Measurements from ENCODE around the gene CRAMP1. TPM values are rescaled to one million over a fixed set of nuclear protein-coding genes. Genes with fewer than 3 reads are reported as not detected.

CRAMP1 gene
- total RNA-seq, 1 experiment from 2014 or later = 9.9 TPM

DNA sequence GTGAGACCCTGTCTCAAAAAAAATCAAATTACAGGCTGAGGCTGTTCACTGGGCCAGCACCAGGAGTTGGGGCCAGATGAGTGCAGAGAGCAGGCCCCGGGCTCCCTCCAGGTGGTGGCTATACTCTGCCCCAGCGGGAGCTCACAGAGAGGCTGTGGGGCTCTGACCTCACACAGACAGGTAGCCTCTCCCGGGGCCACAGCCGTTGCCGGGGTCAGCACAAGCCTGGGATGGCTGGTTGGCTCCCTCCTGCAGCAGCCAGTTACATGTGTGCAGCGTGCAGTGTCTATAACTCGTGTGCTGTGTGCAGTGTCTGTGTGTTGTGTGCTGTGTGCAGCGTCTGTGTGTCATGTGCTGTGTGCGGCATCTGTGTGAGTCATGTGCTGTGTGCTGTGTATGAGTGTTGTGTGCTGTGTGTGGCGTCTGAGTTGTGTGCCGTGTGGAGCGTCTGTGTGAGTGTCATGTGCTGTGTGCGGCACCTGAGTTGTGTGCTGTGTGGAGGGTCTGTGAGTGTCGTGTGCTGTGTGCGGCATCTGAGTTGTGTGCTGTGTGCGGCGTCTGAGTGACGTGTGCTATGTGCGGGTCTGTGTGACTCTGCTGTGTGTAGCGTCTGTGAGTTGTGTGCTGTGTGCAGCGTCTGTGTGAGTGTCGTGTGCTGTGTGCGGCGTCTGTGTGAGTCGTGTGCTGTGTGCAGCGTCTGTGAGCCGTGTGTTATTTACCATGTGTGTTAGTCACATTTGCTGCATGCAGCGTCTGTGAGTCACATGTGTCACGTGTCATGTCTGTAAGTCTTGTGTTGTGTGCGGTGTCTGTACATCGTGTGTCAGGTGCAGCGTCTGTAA lies 114.7 kb downstream of the CRAMP1 start:
- no peaks in the 10 kb centered on the region; the same call in none of the 2 replicates for H3K36me3 ChIP-seq (replicated peaks; ENCODE audit: control insufficient read depth, insufficient read depth, low read length)
- DNase-seq = peak; percentile 33
- H3K4me3 ChIP-seq (ENCODE audit: insufficient read depth, low read depth, low read length) = no peak overlapping the region
- H3K27me3 ChIP-seq (ENCODE audit: control insufficient read depth, insufficient read depth, low read length) = no peaks in the 10 kb centered on the region

Other genes with a start within 250 kb of the CRAMP1 start
- 22.0 and 24.3 TPM in 2 replicates for gene UNKL, start 197.7 kb upstream of the CRAMP1 start, total RNA-seq (2014; rRNA removed; shearing (Covaris generic))
- 30.0 and 32.8 TPM in 2 replicates for gene UQCC4, start 191.6 kb upstream of the CRAMP1 start, total RNA-seq (2014; rRNA removed; shearing (Covaris generic))
- not detected in 2 replicates for gene PERCC1, start 181.3 kb upstream of the CRAMP1 start, total RNA-seq (2014; rRNA removed; shearing (Covaris generic))
- gene CCDC154, start 167.8 kb upstream of the CRAMP1 start, total RNA-seq (2014; rRNA removed; shearing (Covaris generic)) = 0.11 TPM in 1 of 2 replicates, not detected in the other
- gene CLCN7, start 137.3 kb upstream of the CRAMP1 start, total RNA-seq (2014; rRNA removed; shearing (Covaris generic)) = 39.1 and 42.6 TPM in 2 replicates
- not detected in 2 replicates for gene PTX4, start 123.4 kb upstream of the CRAMP1 start, total RNA-seq (2014; rRNA removed; shearing (Covaris generic))
- 50.2 and 60.3 TPM in 2 replicates for gene TELO2, start 119.0 kb upstream of the CRAMP1 start, total RNA-seq (2014; rRNA removed; shearing (Covaris generic))
- gene TMEM204, start 78.7 kb upstream of the CRAMP1 start, total RNA-seq (2014; rRNA removed; shearing (Covaris generic)) = 0.42 TPM in 1 of 2 replicates, not detected in the other
- gene IFT140, start 288 bp upstream of the CRAMP1 start, total RNA-seq (2014; rRNA removed; shearing (Covaris generic)) = 13.5 and 18.0 TPM in 2 replicates
- 97.4 and 126 TPM in 2 replicates for gene JPT2, start 65.9 kb downstream of the CRAMP1 start, total RNA-seq (2014; rRNA removed; shearing (Covaris generic))
- 35.2 and 44.9 TPM in 2 replicates for gene MAPK8IP3, start 93.8 kb downstream of the CRAMP1 start, total RNA-seq (2014; rRNA removed; shearing (Covaris generic))
- gene NME3, start 159.2 kb downstream of the CRAMP1 start, total RNA-seq (2014; rRNA removed; shearing (Covaris generic)) = 147 and 179 TPM in 2 replicates
- gene EME2, start 160.4 kb downstream of the CRAMP1 start, total RNA-seq (2014; rRNA removed; shearing (Covaris generic)) = 12.7 and 15.3 TPM in 2 replicates
- 304 and 324 TPM in 2 replicates for gene MRPS34, start 160.8 kb downstream of the CRAMP1 start, total RNA-seq (2014; rRNA removed; shearing (Covaris generic))
- 43.3 and 60.4 TPM in 2 replicates for gene SPSB3, start 170.2 kb downstream of the CRAMP1 start, total RNA-seq (2014; rRNA removed; shearing (Covaris generic))
- 138 and 152 TPM in 2 replicates for gene NUBP2, start 170.6 kb downstream of the CRAMP1 start, total RNA-seq (2014; rRNA removed; shearing (Covaris generic))
- not detected in 2 replicates for gene IGFALS, start 181.3 kb downstream of the CRAMP1 start, total RNA-seq (2014; rRNA removed; shearing (Covaris generic))
- 45.6 and 51.8 TPM in 2 replicates for gene HAGH, start 214.5 kb downstream of the CRAMP1 start, total RNA-seq (2014; rRNA removed; shearing (Covaris generic))
- 18.2 and 26.1 TPM in 2 replicates for gene FAHD1, start 214.8 kb downstream of the CRAMP1 start, total RNA-seq (2014; rRNA removed; shearing (Covaris generic))

Measured in H7 (cell line).